CD4-positive, alpha-beta T cell treated with Interleukin-10 for 1 hour (primary cell): ENCODE results near the gene SFXN2.
"Not testable (repeated sequence)": the region's sequence is repeated elsewhere in the genome, so short reads cannot be mapped to it uniquely, and the experiment has no call there.

Experiments used
- DNase-seq: peaks from one replicate; pipeline ENCODE4 v3.0.0-alpha.2; 2020

Gene SFXN2

GRCh38 chr10:102723989-102724388 lies 9.6 kb downstream of the SFXN2 start:
- DNase-seq: no peak

- no peak for DNase-seq
These were observed 11.8 kb downstream of the SFXN2 start for GRCh38 chr10:102726274-102726673.

GRCh38 chr10:102727037-102727818 lies 12.8 kb downstream of the SFXN2 start:
- DNase-seq: no peak

GRCh38 chr10:102729029-102730026 lies 14.9 kb downstream of the SFXN2 start:
- DNase-seq: peak; percentile 53

- no peak for DNase-seq
These were observed 16.9 kb downstream of the SFXN2 start for GRCh38 chr10:102731222-102731800.

GRCh38 chr10:102732661-102733060 lies 18.2 kb downstream of the SFXN2 start:
- no peak for DNase-seq

GRCh38 chr10:102735065-102735562 lies 20.7 kb downstream of the SFXN2 start:
- no peak for DNase-seq

- no peak for DNase-seq
These were observed 24.3 kb downstream of the SFXN2 start for GRCh38 chr10:102738692-102739121.

- no peak for DNase-seq
These were observed 25.8 kb downstream of the SFXN2 start for GRCh38 chr10:102740229-102740628.

- DNase-seq: no peak
These were observed 27.3 kb downstream of the SFXN2 start for GRCh38 chr10:102741726-102742237.

GRCh38 chr10:102742313-102742712 lies 27.9 kb downstream of the SFXN2 start:
- DNase-seq: not testable (repeated sequence)

- no peak for DNase-seq
These were observed 28.7 kb downstream of the SFXN2 start for GRCh38 chr10:102743078-102743587.

GRCh38 chr10:102743588-102744373 lies 29.3 kb downstream of the SFXN2 start, which contains the start of gene WBP1L:
WBP1L (plus strand) TSS chr10:102743948; CDS start chr10:102744054, 106 bp downstream.
- peak; percentile 98 for DNase-seq

- DNase-seq: no peak
These were observed 30.1 kb downstream of the SFXN2 start for GRCh38 chr10:102744374-102745051.

- no peak for DNase-seq
These were observed 30.7 kb downstream of the SFXN2 start for GRCh38 chr10:102745157-102745556.

- no peak for DNase-seq
These were observed 38.0 kb downstream of the SFXN2 start for GRCh38 chr10:102752266-102752930.

GRCh38 chr10:102752934-102753664 lies 38.7 kb downstream of the SFXN2 start:
- peak; percentile 31 for DNase-seq

- DNase-seq: no peak
These were observed 39.3 kb downstream of the SFXN2 start for GRCh38 chr10:102753718-102754117.

GRCh38 chr10:102757323-102757722 lies 42.9 kb downstream of the SFXN2 start:
- DNase-seq: no peak
